Measurements from ENCODE around the gene MT1F.

DNA sequence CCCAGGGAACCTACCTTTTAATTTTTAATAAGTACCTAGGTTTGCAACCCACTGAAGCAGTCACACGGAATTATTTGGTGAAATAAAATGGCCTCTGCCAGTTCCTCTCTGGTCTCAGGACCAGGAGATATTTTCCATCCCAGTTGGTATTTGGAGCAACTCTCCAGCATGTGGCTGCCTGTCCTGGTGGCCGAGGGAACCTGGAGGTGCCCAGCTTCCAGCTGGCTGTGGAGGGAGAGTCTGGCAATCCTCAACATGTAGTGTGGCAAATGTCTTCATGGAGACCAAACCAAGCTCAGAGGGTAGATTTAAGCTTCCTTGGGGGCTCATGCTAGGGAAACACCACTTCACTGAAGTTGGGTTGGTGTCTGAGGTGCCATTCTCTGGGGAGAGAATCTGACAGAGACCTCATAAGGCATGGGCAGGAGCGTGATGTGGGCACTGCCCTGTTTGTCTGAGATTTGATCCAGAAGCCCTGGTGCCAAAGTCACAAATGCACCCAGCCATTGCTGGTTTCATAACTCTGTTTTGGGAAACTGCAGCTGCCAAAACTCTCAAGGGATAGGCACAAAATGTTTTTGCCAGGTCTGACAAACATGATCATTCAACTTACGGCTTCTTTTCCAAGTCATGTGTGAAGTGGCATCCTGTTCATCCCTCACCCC lies 27.3 kb downstream of the MT1F start:
- TF ChIP-seq, protein P1, sequence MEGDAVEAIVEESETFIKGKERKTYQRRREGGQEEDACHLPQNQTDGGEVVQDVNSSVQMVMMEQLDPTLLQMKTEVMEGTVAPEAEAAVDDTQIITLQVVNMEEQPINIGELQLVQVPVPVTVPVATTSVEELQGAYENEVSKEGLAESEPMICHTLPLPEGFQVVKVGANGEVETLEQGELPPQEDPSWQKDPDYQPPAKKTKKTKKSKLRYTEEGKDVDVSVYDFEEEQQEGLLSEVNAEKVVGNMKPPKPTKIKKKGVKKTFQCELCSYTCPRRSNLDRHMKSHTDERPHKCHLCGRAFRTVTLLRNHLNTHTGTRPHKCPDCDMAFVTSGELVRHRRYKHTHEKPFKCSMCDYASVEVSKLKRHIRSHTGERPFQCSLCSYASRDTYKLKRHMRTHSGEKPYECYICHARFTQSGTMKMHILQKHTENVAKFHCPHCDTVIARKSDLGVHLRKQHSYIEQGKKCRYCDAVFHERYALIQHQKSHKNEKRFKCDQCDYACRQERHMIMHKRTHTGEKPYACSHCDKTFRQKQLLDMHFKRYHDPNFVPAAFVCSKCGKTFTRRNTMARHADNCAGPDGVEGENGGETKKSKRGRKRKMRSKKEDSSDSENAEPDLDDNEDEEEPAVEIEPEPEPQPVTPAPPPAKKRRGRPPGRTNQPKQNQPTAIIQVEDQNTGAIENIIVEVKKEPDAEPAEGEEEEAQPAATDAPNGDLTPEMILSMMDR (IDR thresholded peaks at IDR 0.05): no peak
- no peak for TF ChIP-seq EZH2 (IDR thresholded peaks at IDR 0.05)

Measured in neural progenitor cell (in vitro differentiated cells).